PC-3 (cell line): ENCODE measurements around the gene GHRL. TPM values are rescaled to one million over a fixed set of nuclear protein-coding genes. Genes with fewer than 3 reads are reported as not detected.

Experiments
- ATAC-seq: fragments of 200-7000 bp; cut with Tn5 transposase; 2 replicates; pipeline ENCODE4 v1.9.1; 2020; ENCODE audit warnings: mild to moderate bottlenecking, moderate library complexity
- BruUV-seq: library from RNA; stranded (reverse); fragments of 400-500 nt; replicated peaks from 2 replicates; lab custom pipeline; 2021; lab: Mats Ljungman, UMichigan
- CTCF ChIA-PET: fragments of 300-600 bp; sonication (Branson Sonifier 250); formaldehyde crosslinking; loops from one replicate; lab custom pipeline; 2022; ENCODE audit warnings: antibody characterized with exemption; lab: Charles Lee
- POLR2A ChIA-PET: fragments of 300-600 bp; sonication (Branson Sonifier 250); formaldehyde crosslinking; loops from one replicate; lab custom pipeline; 2022; ENCODE audit warnings: antibody characterized with exemption; ENCODE audit not compliant: unreplicated experiment; lab: Charles Lee
- DNase-seq: peaks from one replicate; pipeline ENCODE4 v3.0.0-alpha.2; 2015
- H2AFZ ChIP-seq: fragments of 300-600 bp; sonication (generic); 2 replicates; pipeline ENCODE4 v1.6.0; 2016; ENCODE audit warnings: antibody characterized with exemption, low read length
- H3F3A ChIP-seq: fragments of 300-600 bp; sonication (generic); one replicate; pipeline ENCODE4 v1.6.0; 2017; ENCODE audit warnings: antibody characterized with exemption, low read length, control low read depth, mild to moderate bottlenecking; ENCODE audit not compliant: unreplicated experiment
- H3K27ac ChIP-seq: fragments of 300-600 bp; sonication (generic); 2 replicates; pipeline ENCODE4 v1.5.1; 2016; ENCODE audit warnings: mild to moderate bottlenecking, low read length
- H3K27me3 ChIP-seq: fragments of 300-600 bp; sonication (generic); 2 replicates; pipeline ENCODE4 v1.6.1; 2016; ENCODE audit warnings: low read length, mixed read lengths
- H3K36me3 ChIP-seq: fragments of 300-600 bp; sonication (generic); 2 replicates; pipeline ENCODE4 v1.6.1; 2016; ENCODE audit warnings: low read depth, mixed run types, low read length, mixed read lengths
- H3K4me1 ChIP-seq: fragments of 300-600 bp; sonication (generic); 2 replicates; pipeline ENCODE4 v1.5.1; 2016; ENCODE audit warnings: low read length; ENCODE audit not compliant: insufficient read depth
- H3K4me2 ChIP-seq: fragments of 300-600 bp; sonication (generic); 2 replicates; pipeline ENCODE4 v1.6.0; 2016; ENCODE audit warnings: low read length
- H3K4me3 ChIP-seq: fragments of 300-600 bp; sonication (generic); 2 replicates; pipeline ENCODE4 v1.5.1; 2016; ENCODE audit warnings: mild to moderate bottlenecking, low read length, mixed read lengths
- H3K79me2 ChIP-seq: fragments of 300-600 bp; sonication (generic); 2 replicates; pipeline ENCODE4 v1.6.1; 2017; ENCODE audit warnings: low read length, mixed read lengths
- H3K9ac ChIP-seq: fragments of 300-600 bp; sonication (generic); 2 replicates; pipeline ENCODE4 v1.6.0; 2016; ENCODE audit warnings: mild to moderate bottlenecking, low read length
- H3K9me2 ChIP-seq: fragments of 300-600 bp; sonication (generic); replicated peaks from 2 replicates; pipeline ENCODE4 v1.6.1; 2016; ENCODE audit warnings: mixed run types, low read length, mixed read lengths
- H3K9me3 ChIP-seq: fragments of 300-600 bp; sonication (generic); 2 replicates; pipeline ENCODE4 v1.6.1; 2016; ENCODE audit warnings: low read length, mixed read lengths
- H4K20me1 ChIP-seq: fragments of 300-600 bp; sonication (generic); 2 replicates; pipeline ENCODE4 v1.6.1; 2016; ENCODE audit warnings: low read length, mixed read lengths
- EZH2 ChIP-seq: fragments of 300-600 bp; sonication (generic); IDR thresholded peaks from one replicate; pipeline ENCODE4 v1.6.1; 2017; ENCODE audit warnings: antibody characterized with exemption, mild to moderate bottlenecking, low read length; ENCODE audit not compliant: unreplicated experiment
- EZH2phosphoT487 ChIP-seq: fragments of 300-600 bp; sonication (generic); IDR thresholded peaks from 2 replicates; pipeline ENCODE4 v1.6.1; 2018; ENCODE audit warnings: mild to moderate bottlenecking, antibody characterized with exemption, low read length, borderline replicate concordance
- intact Hi-C: fragments of 100-400 bp; cut with micrococcal nuclease; formaldehyde crosslinking; loops from 2 replicates; pipeline ENCODE4 v1.9.0; 2023
- total RNA-seq: library from RNA; depleted of rRNA; stranded (reverse); fragments of >200 nt; gene quantifications from 2 replicates; pipeline ENCODE4 v1.2.3, GENCODE V29; 2014
- TF ChIP-seq, protein P1 (sequence below): fragments of 300-600 bp; sonication (generic); conservative IDR thresholded peaks from 2 replicates; pipeline ENCODE4 v1.5.1; 2017; ENCODE audit warnings: antibody characterized with exemption, low read depth, mild to moderate bottlenecking, low read length

Gene GHRL
- total RNA-seq, 1 experiment from 2014 or later = not detected

DNA sequence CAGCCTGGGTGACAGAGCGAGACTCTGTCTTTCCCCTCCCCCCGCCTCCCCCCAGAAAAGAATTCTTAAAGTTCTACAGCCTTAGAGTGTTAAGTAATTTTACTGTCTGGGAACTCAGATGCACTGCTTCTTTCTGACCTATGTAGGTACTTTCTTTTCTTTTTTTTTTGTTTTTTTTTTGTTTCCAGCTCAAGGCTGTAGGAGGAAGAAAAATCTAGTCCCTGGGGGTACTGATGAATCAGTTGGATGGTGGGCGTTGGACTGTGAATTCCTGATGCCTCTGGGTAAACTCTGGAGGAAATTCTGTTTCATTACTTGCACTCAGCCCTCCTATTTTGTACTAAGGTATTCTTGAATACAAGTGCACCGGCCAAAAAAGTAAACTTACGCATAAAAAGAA is 10.8 kb downstream of the GHRL start:
- Histone ChIP-seq H3K4me3 (no peak overlapping the region), H3K9me3 (no peaks in the 10 kb centered on the region), H3K27ac (no peak overlapping the region), H4K20me1 (no peaks in the 10 kb centered on the region), H3K4me1 (peaks cover 12% of the 10 kb centered on the region), H3K36me3 (peaks cover 23% of the 10 kb centered on the region), H3F3A (no peaks in the 10 kb centered on the region), H3K4me2 (no peak overlapping the region), H3K27me3 (no peaks in the 10 kb centered on the region), H3K9ac (no peak overlapping the region), H3K9me2 (no peaks in the 10 kb centered on the region), H3K79me2 (no peaks in the 10 kb centered on the region), H2AFZ (no peak overlapping the region)
- TF ChIP-seq, protein P1, sequence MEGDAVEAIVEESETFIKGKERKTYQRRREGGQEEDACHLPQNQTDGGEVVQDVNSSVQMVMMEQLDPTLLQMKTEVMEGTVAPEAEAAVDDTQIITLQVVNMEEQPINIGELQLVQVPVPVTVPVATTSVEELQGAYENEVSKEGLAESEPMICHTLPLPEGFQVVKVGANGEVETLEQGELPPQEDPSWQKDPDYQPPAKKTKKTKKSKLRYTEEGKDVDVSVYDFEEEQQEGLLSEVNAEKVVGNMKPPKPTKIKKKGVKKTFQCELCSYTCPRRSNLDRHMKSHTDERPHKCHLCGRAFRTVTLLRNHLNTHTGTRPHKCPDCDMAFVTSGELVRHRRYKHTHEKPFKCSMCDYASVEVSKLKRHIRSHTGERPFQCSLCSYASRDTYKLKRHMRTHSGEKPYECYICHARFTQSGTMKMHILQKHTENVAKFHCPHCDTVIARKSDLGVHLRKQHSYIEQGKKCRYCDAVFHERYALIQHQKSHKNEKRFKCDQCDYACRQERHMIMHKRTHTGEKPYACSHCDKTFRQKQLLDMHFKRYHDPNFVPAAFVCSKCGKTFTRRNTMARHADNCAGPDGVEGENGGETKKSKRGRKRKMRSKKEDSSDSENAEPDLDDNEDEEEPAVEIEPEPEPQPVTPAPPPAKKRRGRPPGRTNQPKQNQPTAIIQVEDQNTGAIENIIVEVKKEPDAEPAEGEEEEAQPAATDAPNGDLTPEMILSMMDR = no peak
- TF ChIP-seq EZH2phosphoT487 (no peak), EZH2 (no peak)
- intact Hi-C loops = loop anchor here (10.0 kb wide), 1 partner anchor 437 kb away; the partner anchor contains the start of gene RPUSD3
- ATAC-seq = no peak
- DNase-seq = no peak
- ChIA-PET POLR2A (no interaction called here), CTCF (no interaction called here)
- BruUV-seq = no TSS peak

DNA sequence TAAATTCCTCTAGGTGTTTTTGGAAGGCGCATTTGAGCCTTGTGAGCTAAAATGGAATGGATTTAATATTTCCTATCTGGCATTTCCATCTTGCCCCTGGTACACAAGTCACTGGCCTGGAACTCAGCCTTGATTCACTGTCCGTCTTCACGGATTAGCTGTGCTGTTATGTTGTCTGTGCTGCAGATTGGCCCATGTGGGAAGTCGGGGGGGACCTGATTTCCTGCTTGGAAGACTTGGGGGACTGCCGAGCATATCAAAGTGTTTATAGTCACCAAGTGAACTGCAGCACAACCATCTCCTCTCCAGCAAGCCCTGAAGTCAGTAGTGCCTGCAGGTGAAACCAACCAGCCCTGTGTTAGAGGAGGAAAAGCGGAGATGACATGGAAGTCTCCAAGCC is 12.2 kb downstream of the GHRL start:
- DNase-seq (no peak), ATAC-seq (no peak)
- no peaks in the 10 kb centered on the region for H3K9me3 ChIP-seq
- H3K27ac ChIP-seq = no peak overlapping the region
- intact Hi-C loops = loop anchor here (10.0 kb wide), 1 partner anchor 436 kb away; the partner anchor contains the start of gene RPUSD3
- no peaks in the 10 kb centered on the region for H3K9me2 ChIP-seq
- H3F3A ChIP-seq = no peaks in the 10 kb centered on the region
- CTCF ChIA-PET = no interaction called here
- H3K27me3 ChIP-seq = no peaks in the 10 kb centered on the region
- no peak overlapping the region for H3K9ac ChIP-seq
- POLR2A ChIA-PET = no interaction called here
- no peak overlapping the region for H3K4me3 ChIP-seq
- no peak for TF ChIP-seq EZH2phosphoT487
- TF ChIP-seq EZH2 = no peak
- TF ChIP-seq, protein P1 = no peak
- no peaks in the 10 kb centered on the region; the same call in 1 of the 2 replicates for H4K20me1 ChIP-seq
- no TSS peak for BruUV-seq
- H3K79me2 ChIP-seq = peaks cover 10% of the 10 kb centered on the region
- peaks cover 26% of the 10 kb centered on the region for H3K36me3 ChIP-seq
- H3K4me1 ChIP-seq = no peaks in the 10 kb centered on the region; the same call in 1 of the 2 replicates
- H3K4me2 ChIP-seq = no peak overlapping the region
- no peak overlapping the region for H2AFZ ChIP-seq

DNA sequence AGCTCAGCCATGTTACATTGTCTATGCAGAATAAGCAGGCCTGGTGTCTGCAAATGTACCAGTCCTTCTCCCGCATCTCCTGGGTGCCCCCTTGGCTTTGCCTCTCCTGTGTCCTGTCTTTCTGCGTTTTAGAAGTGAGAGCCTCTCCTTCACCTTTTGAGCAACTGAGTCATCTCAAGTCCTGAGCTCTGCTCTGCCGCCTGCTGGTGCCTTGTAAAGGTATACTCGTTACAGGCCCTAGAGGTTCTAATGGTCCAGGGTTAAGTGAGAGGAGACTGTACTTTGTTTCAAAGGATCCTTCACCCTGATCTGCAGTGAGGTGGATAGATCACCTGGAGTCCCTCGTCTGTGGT is 12.6 kb downstream of the GHRL start:
- ChIA-PET CTCF (no interaction called here), POLR2A (no interaction called here)
- Histone ChIP-seq H3K27me3 (no peaks in the 10 kb centered on the region), H3K79me2 (peaks cover 14% of the 10 kb centered on the region), H2AFZ (no peak overlapping the region), H4K20me1 (no peaks in the 10 kb centered on the region; the same call in 1 of the 2 replicates), H3F3A (no peaks in the 10 kb centered on the region), H3K4me3 (no peak overlapping the region), H3K27ac (no peak overlapping the region), H3K4me1 (no peaks in the 10 kb centered on the region; the same call in 1 of the 2 replicates), H3K9me2 (no peaks in the 10 kb centered on the region), H3K9ac (no peak overlapping the region), H3K4me2 (no peak overlapping the region), H3K36me3 (peaks cover 26% of the 10 kb centered on the region), H3K9me3 (no peaks in the 10 kb centered on the region)
- ATAC-seq = no peak
- TF ChIP-seq EZH2phosphoT487 = no peak
- TF ChIP-seq, protein P1 = peak; percentile 39; the same call in 1 of the 2 replicates
- intact Hi-C loops = loop anchor here (10.0 kb wide), 1 partner anchor 435 kb away; the partner anchor contains the start of gene RPUSD3
- BruUV-seq = no TSS peak
- peak; percentile 13 for DNase-seq
